GM13976 (cell line): Measurements from ENCODE around the gene PGF.

Experiments
- DNase-seq: peaks from one replicate; pipeline ENCODE4 v3.0.0; 2012; ENCODE audit warnings: low spot score
- CTCF ChIP-seq: IDR thresholded peaks from 2 replicates; pipeline ENCODE4 v1.5.1; 2012; ENCODE audit warnings: borderline replicate concordance, mild to moderate bottlenecking; ENCODE audit not compliant: insufficient read depth; ENCODE audit errors: extremely low read depth, missing control alignments, control extremely low read depth
- in situ Hi-C: fragments of 300-500 bp; cut with MboI; formaldehyde crosslinking; loops from one replicate; pipeline ENCODE4 v1.12.0; 2022; ENCODE audit warnings: low sequenced_read_pairs, mixed read lengths, inconsistent platforms; ENCODE audit not compliant: unreplicated experiment

PGF gene

GRCh38 chr14:74907744-74908143 lies 47.7 kb downstream of the PGF start:
- no peak for DNase-seq
- in situ Hi-C loops, result no loop called here
- no peak for TF ChIP-seq CTCF

GRCh38 chr14:74906925-74907521 lies 48.4 kb downstream of the PGF start:
- DNase-seq, result no peak
- in situ Hi-C loops, result no loop called here
- no peak for TF ChIP-seq CTCF

GRCh38 chr14:74905595-74906142 lies 49.7 kb downstream of the PGF start:
- DNase-seq, result peak; percentile 83
- peak; percentile 89 for TF ChIP-seq CTCF

GRCh38 chr14:74904635-74905503 lies 50.5 kb downstream of the PGF start:
- in situ Hi-C loops, result no loop called here
- no peak for TF ChIP-seq CTCF
- DNase-seq, result no peak

More at GRCh38 chr14:74905595-74906142, 49.7 kb downstream of the PGF start:
- in situ Hi-C loops, result no loop called here

GRCh38 chr14:74902941-74903705 lies 52.3 kb downstream of the PGF start:
- DNase-seq, result no peak
- no peak for TF ChIP-seq CTCF
- in situ Hi-C loops, result no loop called here

- no peak for DNase-seq
- no peak for TF ChIP-seq CTCF
- in situ Hi-C loops, result no loop called here
These were observed 56.7 kb downstream of the PGF start for GRCh38 chr14:74898694-74899093.
